ENCODE measurements around the gene CABLES2.

Gene CABLES2

DNA sequence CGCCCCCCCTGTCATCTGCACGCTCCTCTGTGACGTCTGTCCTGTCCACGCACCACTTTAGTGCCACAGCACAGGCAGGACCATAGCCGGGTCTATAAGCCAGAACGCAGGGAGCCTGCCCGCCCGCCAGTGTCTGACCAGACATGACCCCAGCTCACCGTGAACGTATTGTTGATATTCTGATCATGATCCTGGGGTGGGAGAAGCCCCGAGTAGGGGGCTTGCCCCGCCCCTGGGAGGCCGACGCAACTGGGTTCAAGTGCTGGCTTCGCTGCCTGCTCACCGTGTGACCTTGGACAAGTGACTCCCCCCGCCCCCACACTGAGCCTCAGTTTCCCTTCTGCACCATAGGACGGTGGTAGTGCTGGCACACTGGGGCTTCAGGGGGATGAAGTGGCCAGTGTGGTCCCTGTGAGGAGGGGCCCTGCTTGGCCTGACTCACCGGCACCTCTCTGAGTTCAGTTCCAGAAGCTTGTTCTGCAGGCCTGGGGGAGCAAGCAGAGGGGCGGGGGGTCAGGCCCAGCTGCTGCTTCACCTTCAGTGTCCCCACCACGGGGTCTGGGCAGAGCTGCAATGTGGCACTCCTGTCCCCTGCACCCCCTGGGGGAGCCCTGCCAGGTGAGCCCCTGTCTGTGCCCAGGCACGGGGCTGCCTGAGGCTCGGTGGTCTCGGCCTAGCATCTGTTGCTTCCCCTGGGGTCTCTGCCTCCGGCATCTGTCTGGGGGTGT is 11.1 kb upstream of the CABLES2 start:
- DNase-seq, result no peak

- no peak for DNase-seq
These were observed 9.9 kb upstream of the CABLES2 start for GRCh38 chr20:62416651-62417637.

- DNase-seq, result no peak
These were observed 8.4 kb upstream of the CABLES2 start for GRCh38 chr20:62415354-62416111.

GRCh38 chr20:62413896-62414481 is 6.9 kb upstream of the CABLES2 start:
- DNase-seq, result no peak

DNA sequence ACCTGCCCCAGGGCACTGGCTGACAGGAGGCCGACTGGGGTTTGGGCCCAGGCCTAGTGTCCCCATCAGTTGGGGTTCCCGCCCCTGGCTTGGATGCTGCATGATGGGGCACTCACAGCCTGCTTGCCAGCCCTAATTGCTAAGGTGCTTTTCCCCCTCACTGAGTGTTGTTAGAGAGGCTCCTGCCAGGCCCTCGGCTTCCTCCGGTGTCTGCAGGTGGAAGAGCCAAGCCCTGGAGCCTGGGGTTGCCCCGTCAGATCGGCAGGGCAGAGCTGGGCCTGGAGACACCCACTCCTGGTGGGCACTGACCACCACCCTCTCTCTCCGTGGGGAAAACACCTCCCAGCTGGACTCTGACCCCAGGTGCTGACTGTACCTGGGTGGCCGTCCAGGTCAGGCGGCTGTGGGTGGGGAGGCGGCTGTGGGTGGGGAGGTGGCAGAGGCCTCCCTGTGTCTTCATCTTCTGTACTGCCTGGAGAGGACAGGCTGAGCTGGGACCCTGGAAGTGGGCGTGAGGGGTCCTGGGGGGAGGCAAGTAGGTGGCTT is 6.0 kb upstream of the CABLES2 start:
- DNase-seq, result no peak

- DNase-seq, result no peak
These were observed 5.3 kb upstream of the CABLES2 start for GRCh38 chr20:62412194-62413024.

DNA sequence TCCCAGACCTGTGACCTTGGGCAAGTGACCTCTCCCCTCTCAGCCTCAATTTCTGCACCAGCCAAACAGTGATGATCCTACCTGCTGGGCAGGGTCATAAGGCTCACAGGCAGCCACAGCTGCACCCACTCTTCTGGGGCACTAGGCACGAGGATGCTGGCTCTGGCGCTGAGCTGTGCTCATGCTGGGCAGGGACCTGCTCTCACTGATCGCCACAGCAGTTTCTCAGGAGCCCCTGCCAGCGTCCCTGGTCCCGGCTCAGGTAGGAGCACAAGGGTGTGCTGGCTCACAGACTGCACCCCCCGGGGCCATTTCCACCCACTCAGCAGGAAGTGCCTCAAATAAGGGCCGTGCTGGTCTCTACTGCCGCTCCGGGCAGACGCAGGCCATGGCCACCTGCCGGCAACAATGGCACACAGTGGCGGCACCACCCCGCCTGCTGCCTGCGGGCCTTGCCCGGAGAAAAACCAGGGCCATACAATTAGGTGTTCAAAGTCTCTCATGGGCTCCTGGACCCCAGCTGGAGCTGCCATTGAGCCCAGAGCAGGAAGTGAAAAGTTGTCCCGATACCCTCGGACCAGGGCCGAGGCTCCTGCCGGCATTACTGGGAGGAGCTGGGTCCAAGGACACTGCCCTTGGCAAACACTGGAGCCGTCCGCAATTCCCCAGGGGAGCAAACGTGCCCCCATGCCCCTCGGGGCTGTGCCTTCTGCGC is 4.6 kb upstream of the CABLES2 start:
- DNase-seq, result no peak

DNA sequence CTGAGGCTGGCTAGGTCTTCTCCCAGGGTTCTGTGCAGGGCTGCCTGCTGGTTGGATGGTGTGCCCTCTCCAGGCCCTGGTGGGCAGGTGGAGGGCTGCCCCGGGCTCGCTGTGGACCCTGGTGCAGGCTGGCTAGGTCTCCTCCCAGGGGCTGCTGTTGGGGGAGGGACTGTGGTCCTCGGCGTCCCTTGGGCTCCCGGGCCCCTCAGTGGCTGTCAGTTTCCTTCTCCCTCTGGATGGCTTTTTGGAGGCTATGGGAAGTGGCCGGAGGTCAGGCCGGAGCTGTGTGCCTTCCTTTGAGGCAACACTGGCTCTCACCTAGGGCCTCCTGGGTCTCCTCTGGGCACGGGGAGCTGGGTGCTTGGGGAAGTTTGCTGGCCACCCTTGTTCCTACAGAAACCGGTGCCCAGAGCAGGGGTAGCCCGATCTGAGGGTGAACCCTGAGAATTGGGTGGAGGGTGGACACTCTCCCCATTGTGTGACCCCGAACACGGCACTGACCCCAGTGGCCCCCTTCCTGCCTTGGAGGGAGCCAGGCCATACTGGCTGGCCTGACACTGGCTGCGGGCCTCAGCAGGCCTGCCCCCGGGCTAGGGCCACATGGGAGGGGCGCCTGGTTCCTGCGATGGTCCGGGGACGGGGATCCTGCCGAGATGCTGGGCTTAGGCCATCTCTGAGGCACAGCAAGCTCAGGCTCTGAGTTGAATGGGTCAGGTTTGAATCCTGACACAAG is 3.8 kb upstream of the CABLES2 start:
- no peak for DNase-seq

DNA sequence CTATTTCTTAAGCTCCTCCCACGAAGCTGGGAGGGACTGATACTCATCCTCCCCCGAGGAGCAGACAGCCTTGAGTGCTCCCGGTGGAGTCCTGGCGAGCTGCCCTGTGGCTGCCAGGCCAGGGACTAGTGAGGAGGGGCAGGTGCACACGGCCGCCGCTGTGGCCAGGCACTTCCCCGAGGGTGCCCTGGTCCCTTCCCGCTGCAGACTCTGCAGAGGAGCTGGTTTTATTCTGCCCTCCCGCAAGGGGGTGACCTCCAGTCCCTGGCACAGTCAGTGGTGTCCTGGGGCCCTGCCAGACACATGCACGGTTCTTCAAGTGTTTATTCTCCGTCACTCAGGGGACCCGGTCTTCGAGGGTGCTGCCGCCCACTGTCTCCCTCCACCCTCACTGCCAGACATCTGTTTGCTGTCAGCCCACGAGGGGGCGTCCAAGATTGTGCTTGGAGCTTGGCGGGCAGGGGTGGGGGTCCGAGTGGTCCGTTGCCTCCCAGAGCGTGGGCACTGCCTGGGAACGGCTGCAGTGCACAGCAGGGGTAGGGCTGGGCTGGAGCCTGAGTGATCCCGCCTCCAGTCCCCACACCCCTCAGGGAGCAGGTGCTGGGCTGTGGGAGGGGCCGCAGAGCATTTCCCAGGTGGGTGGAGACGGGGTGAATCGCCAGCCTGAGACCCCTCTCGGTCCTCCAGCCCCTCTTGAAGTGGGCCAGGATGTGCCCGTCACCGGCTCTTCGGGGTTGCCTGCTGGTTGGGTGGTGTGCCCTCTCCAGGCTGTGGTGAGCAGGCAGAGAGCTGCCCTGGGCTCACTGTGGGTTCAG is 3.1 kb upstream of the CABLES2 start:
- DNase-seq, result peak; percentile 66

- no peak for DNase-seq
These were observed 2.2 kb upstream of the CABLES2 start for GRCh38 chr20:62409086-62409853.

DNA sequence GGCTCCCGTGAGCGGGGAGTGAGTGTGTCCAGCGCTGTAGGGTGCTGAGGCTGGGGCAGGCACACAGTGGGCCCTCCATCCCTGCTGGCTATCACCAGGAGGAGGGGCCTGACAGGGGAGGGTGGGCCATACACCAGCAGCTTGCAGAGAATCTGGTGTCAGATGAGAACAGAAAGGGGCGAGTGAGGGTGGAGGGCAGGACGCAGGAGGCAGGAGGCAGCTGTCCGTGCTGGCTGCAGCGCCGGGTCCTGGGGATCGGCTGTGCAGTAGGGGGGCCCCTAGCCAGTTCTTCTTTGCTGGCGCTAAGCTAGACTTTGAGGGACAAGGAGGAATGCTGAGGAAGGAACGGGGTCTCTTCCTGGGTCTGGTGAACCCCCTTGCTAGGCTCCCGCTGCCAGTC is 1.6 kb upstream of the CABLES2 start:
- no peak for DNase-seq

DNA sequence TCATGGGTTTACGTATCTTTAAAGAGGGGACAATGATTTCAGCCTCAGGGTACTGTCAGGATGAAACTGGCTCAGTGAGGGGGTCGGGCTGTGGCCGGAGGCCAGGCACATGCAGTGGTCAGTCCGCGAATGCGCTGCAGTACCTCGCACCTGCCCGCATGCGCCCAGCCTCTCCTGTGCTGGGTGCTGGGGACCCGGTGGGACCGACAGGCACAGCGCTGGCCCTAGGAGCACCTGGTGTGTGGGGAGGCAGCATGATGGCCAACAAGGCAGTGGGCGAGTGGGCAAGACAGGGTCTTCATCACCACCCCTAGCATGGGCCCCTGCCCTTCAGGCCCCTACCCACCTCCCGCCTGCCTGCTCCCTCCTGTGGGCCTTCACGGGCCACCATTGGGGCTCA is 970 bp upstream of the CABLES2 start:
- no peak for DNase-seq

DNA sequence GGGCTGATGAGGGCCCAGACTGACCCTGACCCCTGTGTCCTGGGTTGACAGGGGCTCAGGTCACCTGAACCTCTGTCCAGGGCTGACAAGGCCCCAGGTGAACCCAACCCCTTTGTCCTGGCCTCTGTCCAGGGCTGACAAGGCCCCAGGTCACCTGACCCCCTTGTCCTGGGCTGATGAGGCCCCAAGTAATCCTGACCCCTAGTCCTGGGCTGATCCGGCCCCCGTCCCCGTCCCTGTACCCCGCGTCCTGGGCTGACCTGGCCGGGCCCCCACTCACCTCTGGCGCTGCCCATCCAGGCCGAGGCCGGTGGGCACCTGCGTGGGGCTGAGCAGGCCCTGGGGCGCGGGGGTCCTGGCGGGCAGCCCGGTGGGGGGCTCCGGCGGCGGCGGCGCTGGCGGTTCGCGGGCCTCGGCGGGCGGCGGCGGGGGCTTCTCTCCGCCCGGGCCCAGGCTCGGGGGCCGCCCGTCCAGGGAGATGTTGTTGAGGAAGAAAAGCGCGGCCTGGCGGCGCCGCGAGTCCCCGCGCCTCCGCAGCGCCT is 379 bp downstream of the CABLES2 start:
- no peak for DNase-seq

GRCh38 chr20:62405981-62406513 is 1.0 kb downstream of the CABLES2 start:
- DNase-seq, result no peak

GRCh38 chr20:62405108-62405980 is 1.7 kb downstream of the CABLES2 start:
- DNase-seq, result peak; percentile 8

- no peak for DNase-seq
These were observed 2.4 kb downstream of the CABLES2 start for GRCh38 chr20:62404761-62405107.

DNA sequence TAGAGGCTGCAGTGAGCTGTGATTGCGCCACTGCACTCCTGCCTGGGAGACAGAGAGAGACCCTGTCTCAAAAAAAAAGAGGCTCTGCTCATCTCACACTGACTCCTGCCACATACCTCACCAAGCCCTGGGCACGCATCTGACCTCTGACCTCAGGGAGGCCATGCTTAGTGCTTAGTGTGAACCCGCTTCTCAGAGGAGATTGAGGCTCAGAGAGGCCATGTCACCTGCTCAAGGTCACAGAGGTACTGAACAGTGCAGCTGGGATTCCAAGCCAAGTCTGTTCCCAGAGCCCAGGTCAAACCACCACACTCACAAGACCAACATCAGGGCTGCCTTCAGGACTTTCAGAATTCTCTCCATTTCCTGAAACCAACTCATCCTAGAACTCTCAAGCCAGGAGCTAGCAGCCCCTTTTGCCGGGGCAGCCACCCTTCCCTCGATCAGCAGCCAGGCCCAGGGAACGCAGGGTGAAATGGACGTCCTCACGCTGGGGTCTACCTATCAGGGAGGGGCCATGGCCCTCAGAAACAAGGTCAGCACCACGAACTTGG is 2.9 kb downstream of the CABLES2 start:
- DNase-seq, result no peak

Measured in NCI-H510A treated with DMSO at 0.1 percent for 48 hours (cell line).